HG02678 (cell line): ENCODE data around the gene ABHD12.

ENCODE experiments used
- ATAC-seq: cut with Tn5 transposase; IDR thresholded peaks from one replicate; pipeline ENCODE4 v1.9.1; 2021; ENCODE audit warnings: mild to moderate bottlenecking, moderate library complexity; ENCODE audit not compliant: unreplicated experiment

Gene ABHD12

GRCh38 chr20:25280574-25281535 is 109.8 kb downstream of the ABHD12 start:
- no peak for ATAC-seq

GRCh38 chr20:25280051-25280573 is 110.5 kb downstream of the ABHD12 start:
- ATAC-seq, result no peak

GRCh38 chr20:25279403-25279802 is 111.2 kb downstream of the ABHD12 start:
- no peak for ATAC-seq

- ATAC-seq, result no peak
These were observed 111.8 kb downstream of the ABHD12 start for GRCh38 chr20:25278636-25279361.

- ATAC-seq, result no peak
These were observed 112.6 kb downstream of the ABHD12 start for GRCh38 chr20:25277941-25278521.

- ATAC-seq, result no peak
These were observed 113.4 kb downstream of the ABHD12 start for GRCh38 chr20:25277051-25277801.

- ATAC-seq, result no peak
These were observed 114.0 kb downstream of the ABHD12 start for GRCh38 chr20:25276533-25277050.

- no peak for ATAC-seq
These were observed 114.7 kb downstream of the ABHD12 start for GRCh38 chr20:25275813-25276532.

GRCh38 chr20:25274891-25275812 is 115.5 kb downstream of the ABHD12 start:
- ATAC-seq, result no peak

- ATAC-seq, result no peak
These were observed 116.2 kb downstream of the ABHD12 start for GRCh38 chr20:25274481-25274880.

- ATAC-seq, result no peak
These were observed 116.9 kb downstream of the ABHD12 start for GRCh38 chr20:25273541-25274358.

- no peak for ATAC-seq
These were observed 117.6 kb downstream of the ABHD12 start for GRCh38 chr20:25273046-25273445.

GRCh38 chr20:25272223-25273000 is 118.2 kb downstream of the ABHD12 start:
- ATAC-seq, result no peak

GRCh38 chr20:25271486-25272222 is 119.0 kb downstream of the ABHD12 start:
- ATAC-seq, result no peak

GRCh38 chr20:25270829-25271251 is 119.8 kb downstream of the ABHD12 start:
- ATAC-seq, result no peak

GRCh38 chr20:25269833-25270170 is 120.8 kb downstream of the ABHD12 start:
- no peak for ATAC-seq
